Smooth muscle cell of bladder (primary cell): ENCODE results near the gene PPP1R12C. TPM values are rescaled to one million over a fixed set of nuclear protein-coding genes. Genes with fewer than 3 reads are reported as not detected.

Experiments used
- total RNA-seq: library from RNA; depleted of rRNA; stranded (reverse); fragments of >200 nt; gene quantifications from 2 replicates; pipeline ENCODE4 v1.2.3, GENCODE V29; 2014

PPP1R12C gene
- total RNA-seq = 23.8 and 26.1 TPM in 2 replicates

GRCh38 chr19:55116859-55117662 lies at the start of gene PPP1R12C:
PPP1R12C (minus strand) TSS chr19:55117637; CDS start chr19:55117543, 94 bp downstream.

GRCh38 chr19:55166530-55167268 lies 49.3 kb upstream of the PPP1R12C start, which contains the start of gene DNAAF3:
DNAAF3 (minus strand) TSS chr19:55166613; CDS start chr19:55166413, 200 bp downstream.

GRCh38 chr19:55157064-55157908 lies 39.8 kb upstream of the PPP1R12C start, which contains the start of gene TNNI3:
TNNI3 (minus strand) TSS chr19:55157732; CDS start chr19:55157589, 143 bp downstream.

GRCh38 chr19:55149078-55150003 lies 31.9 kb upstream of the PPP1R12C start, which contains the start of gene TNNT1:
TNNT1 (minus strand) TSS chr19:55149206; CDS start chr19:55147157, 2,049 bp downstream.

GRCh38 chr19:55075371-55075998 lies 42.0 kb downstream of the PPP1R12C start, which contains the start of gene EPS8L1:
EPS8L1 (plus strand) TSS chr19:55075869; CDS start chr19:55076445, 576 bp downstream.

GRCh38 chr19:55062735-55063491 lies 54.5 kb downstream of the PPP1R12C start, which contains the start of gene RDH13:
RDH13 (minus strand) TSS chr19:55063148; CDS start chr19:55063032, 116 bp downstream.

Other genes with a start within 250 kb of the PPP1R12C start
- gene FCAR, start 243.4 kb downstream of the PPP1R12C start, total RNA-seq = not detected in 2 replicates
- not detected in 2 replicates for gene NCR1, start 211.5 kb downstream of the PPP1R12C start, total RNA-seq
- gene NLRP7, start 170.1 kb downstream of the PPP1R12C start, total RNA-seq = not detected in 2 replicates
- 0.14 TPM in 1 of 2 replicates, not detected in the other for gene NLRP2, start 151.3 kb downstream of the PPP1R12C start, total RNA-seq
- not detected in 2 replicates for gene GP6, start 79.4 kb downstream of the PPP1R12C start, total RNA-seq
- gene RDH13, start 54.5 kb downstream of the PPP1R12C start, total RNA-seq = 4.6 and 8.7 TPM in 2 replicates
- 0.09 and 0.85 TPM in 2 replicates for gene EPS8L1, start 41.8 kb downstream of the PPP1R12C start, total RNA-seq
- 1.6 and 2.7 TPM in 2 replicates for gene TNNT1, start 31.6 kb upstream of the PPP1R12C start, total RNA-seq
- 0.18 TPM in 1 of 2 replicates, not detected in the other for gene TNNI3, start 40.1 kb upstream of the PPP1R12C start, total RNA-seq
- gene DNAAF3, start 49.0 kb upstream of the PPP1R12C start, total RNA-seq = 0.09 and 0.14 TPM in 2 replicates
- under 0.01 and 0.09 TPM in 2 replicates for gene SYT5, start 62.7 kb upstream of the PPP1R12C start, total RNA-seq
- gene PTPRH, start 91.9 kb upstream of the PPP1R12C start, total RNA-seq = 2.1 and 5.5 TPM in 2 replicates
- gene TMEM86B, start 111.1 kb upstream of the PPP1R12C start, total RNA-seq = 1.1 and 1.2 TPM in 2 replicates
- 17.2 and 26.1 TPM in 2 replicates for gene PPP6R1, start 141.4 kb upstream of the PPP1R12C start, total RNA-seq
- 18.1 and 19.1 TPM in 2 replicates for gene HSPBP1, start 162.5 kb upstream of the PPP1R12C start, total RNA-seq
- 4.4 and 6.6 TPM in 2 replicates for gene BRSK1, start 166.4 kb upstream of the PPP1R12C start, total RNA-seq
- not detected in 2 replicates for gene TMEM150B, start 207.7 kb upstream of the PPP1R12C start, total RNA-seq
- 8.1 and 8.4 TPM in 2 replicates for gene KMT5C, start 222.2 kb upstream of the PPP1R12C start, total RNA-seq
- under 0.01 TPM in 1 of 2 replicates, not detected in the other for gene COX6B2, start 237.1 kb upstream of the PPP1R12C start, total RNA-seq
- gene GARIN5B, start 245.6 kb upstream of the PPP1R12C start, total RNA-seq = not detected in 2 replicates